DND-41 (cell line): ENCODE data around the gene OGFR.

ENCODE experiments used
- ATAC-seq: fragments of 200-7000 bp; cut with Tn5 transposase; 3 replicates; pipeline ENCODE4 v1.9.1; 2021; ENCODE audit warnings: low read depth; ENCODE audit not compliant: insufficient read depth
- DNase-seq: peaks from one replicate; pipeline ENCODE4 v3.0.0-alpha.2; 2020
- H2AFZ ChIP-seq: 2 replicates; pipeline ENCODE4 v1.6.0; 2012; ENCODE audit warnings: low read depth, low read length
- H3K27ac ChIP-seq: 2 replicates; pipeline ENCODE4 v1.5.1; 2012; ENCODE audit warnings: low read length, inconsistent platforms
- H3K27me3 ChIP-seq: fragments of 200-600 bp; sonication (generic); 2 replicates; pipeline ENCODE4 v1.6.0; 2012; ENCODE audit warnings: low read length, mild to moderate bottlenecking, inconsistent platforms; ENCODE audit not compliant: insufficient read depth, poor library complexity
- H3K36me3 ChIP-seq: 2 replicates; pipeline ENCODE4 v1.5.1; 2012; ENCODE audit warnings: low read length, inconsistent platforms; ENCODE audit not compliant: insufficient read depth
- H3K4me1 ChIP-seq: 2 replicates; pipeline ENCODE4 v1.5.1; 2012; ENCODE audit warnings: mild to moderate bottlenecking, low read length; ENCODE audit not compliant: insufficient read depth
- H3K4me2 ChIP-seq: 2 replicates; pipeline ENCODE4 v1.6.0; 2012; ENCODE audit warnings: mild to moderate bottlenecking, moderate library complexity, low read length, inconsistent platforms; ENCODE audit not compliant: insufficient read depth
- H3K4me3 ChIP-seq, 2 experiments: fragments of 200-600 bp in 1 of 2; shearing (Covaris generic) in 1 of 2; 2 replicates each; pipeline ENCODE4 v1.5.1; 2012 to 2016; ENCODE audit warnings: inconsistent platforms in 2 of 2, low read length in 2 of 2, mild to moderate bottlenecking in 2 of 2, low read depth in 1 of 2, moderate library complexity in 1 of 2
- H3K79me2 ChIP-seq: 2 replicates; pipeline ENCODE4 v1.6.0; 2012; ENCODE audit warnings: low read length, inconsistent platforms; ENCODE audit not compliant: insufficient read depth
- H3K9ac ChIP-seq: 2 replicates; pipeline ENCODE4 v1.6.0; 2012; ENCODE audit warnings: low read depth, mild to moderate bottlenecking, inconsistent platforms, low read length, moderate library complexity
- H3K9me3 ChIP-seq: 2 replicates; pipeline ENCODE4 v1.5.1; 2012; ENCODE audit warnings: low read length, moderate library complexity, mild to moderate bottlenecking, inconsistent platforms; ENCODE audit not compliant: insufficient read depth, severe bottlenecking
- H4K20me1 ChIP-seq: 2 replicates; pipeline ENCODE4 v1.6.0; 2012; ENCODE audit warnings: low read length; ENCODE audit not compliant: insufficient read depth
- CTCF ChIP-seq: IDR thresholded peaks from 2 replicates; pipeline ENCODE4 v1.5.1; 2012; ENCODE audit warnings: borderline replicate concordance, low read length, moderate library complexity, mild to moderate bottlenecking; ENCODE audit not compliant: poor library complexity, severe bottlenecking; ENCODE audit errors: extremely low read depth
- EZH2 ChIP-seq: IDR thresholded peaks from 3 replicates; pipeline ENCODE4 v1.6.1; 2012; ENCODE audit warnings: borderline replicate concordance, low read depth, mild to moderate bottlenecking, moderate library complexity, low read length, inconsistent platforms; ENCODE audit not compliant: severe bottlenecking

The OGFR gene

GRCh38 chr20:62836967-62837490, 32.4 kb downstream of the OGFR start:
- no peaks in the 10 kb centered on the region for H4K20me1 ChIP-seq
- ATAC-seq (no peak), DNase-seq (no peak)
- H2AFZ ChIP-seq, result no peak overlapping the region
- no peak overlapping the region for H3K9ac ChIP-seq
- peaks cover 11% of the 10 kb centered on the region for H3K4me1 ChIP-seq
- no peaks in the 10 kb centered on the region for H3K9me3 ChIP-seq
- no peaks in the 10 kb centered on the region for H3K27me3 ChIP-seq
- H3K36me3 ChIP-seq, result no peaks in the 10 kb centered on the region; the same call in 1 of the 2 replicates
- H3K79me2 ChIP-seq, result no peaks in the 10 kb centered on the region
- no peak overlapping the region for H3K27ac ChIP-seq
- no peak for TF ChIP-seq EZH2
- no peak for TF ChIP-seq CTCF
- no peak overlapping the region for H3K4me2 ChIP-seq
- no peak overlapping the region for H3K4me3 ChIP-seq

- Histone ChIP-seq H3K4me1 (0 out of 2 replicates have a peak, but pooled peaks cover 3% of the 10 kb centered on the region), H3K27ac (no peak overlapping the region), H3K79me2 (no peaks in the 10 kb centered on the region), H3K27me3 (no peaks in the 10 kb centered on the region), H3K36me3 (no peaks in the 10 kb centered on the region; the same call in 1 of the 2 replicates), H3K4me2 (no peak overlapping the region), H3K9ac (no peak overlapping the region), H4K20me1 (no peaks in the 10 kb centered on the region), H3K4me3 (no peak overlapping the region), H2AFZ (no peak overlapping the region), H3K9me3 (no peaks in the 10 kb centered on the region)
- ATAC-seq, result no peak
- no peak for TF ChIP-seq CTCF
- TF ChIP-seq EZH2, result no peak
- DNase-seq, result no peak
Observed at GRCh38 chr20:62837790-62838127, 33.1 kb downstream of the OGFR start.

GRCh38 chr20:62838128-62838891, 33.7 kb downstream of the OGFR start:
- H3K4me2 ChIP-seq, result no peak overlapping the region

More at GRCh38 chr20:62838128-62838891, 33.7 kb downstream of the OGFR start:
- Histone ChIP-seq H3K79me2 (no peaks in the 10 kb centered on the region), H3K4me1 (no peaks in the 10 kb centered on the region), H3K9ac (no peak overlapping the region), H4K20me1 (no peaks in the 10 kb centered on the region), H3K9me3 (no peaks in the 10 kb centered on the region), H2AFZ (no peak overlapping the region), H3K36me3 (no peaks in the 10 kb centered on the region; the same call in 1 of the 2 replicates), H3K4me3 (no peak overlapping the region), H3K27ac (no peak overlapping the region), H3K27me3 (no peaks in the 10 kb centered on the region)
- ATAC-seq, result no peak
- DNase-seq, result no peak
- no peak for TF ChIP-seq CTCF
- no peak for TF ChIP-seq EZH2
